ENCODE data around the gene ABLIM1. TPM values are rescaled to one million over a fixed set of nuclear protein-coding genes. Genes with fewer than 3 reads are reported as not detected.

The ABLIM1 gene
- total RNA-seq, 1 experiment from 2014 or later = 34.0 TPM

GRCh38 chr10:114561008-114561523, 97.0 kb downstream of the ABLIM1 start:
- Histone ChIP-seq H3K36me3 (ENCODE audit: insufficient read depth, low read length, poor library complexity, severe bottlenecking) (no peaks in the 10 kb centered on the region), H3K4me3 (ENCODE audit: low read depth, low read length, poor library complexity, severe bottlenecking) (no peak overlapping the region), H3K9me3 (ENCODE audit: low read depth, low read length, poor library complexity, severe bottlenecking) (peaks cover 12% of the 10 kb centered on the region), H3K27ac (ENCODE audit: low read depth, low read length, poor library complexity, severe bottlenecking) (no peak overlapping the region), H3K4me1 (ENCODE audit: insufficient read depth, low read length, poor library complexity, severe bottlenecking) (no peaks in the 10 kb centered on the region), H3K27me3 (replicated peaks; ENCODE audit: insufficient read depth, low read depth, low read length, poor library complexity) (no peaks in the 10 kb centered on the region)
- POLR2A ChIA-PET (ENCODE audit: low non-redundant PET) = no interaction called here
- intact Hi-C loops (cut with micrococcal nuclease; ENCODE audit: unreplicated experiment) = no loop called here
- DNase-seq (ENCODE audit: low spot score) = no peak
- no TSS peak for BruUV-seq (replicated peaks)
- CTCF ChIA-PET = no interaction called here
- TF ChIP-seq, protein P1, sequence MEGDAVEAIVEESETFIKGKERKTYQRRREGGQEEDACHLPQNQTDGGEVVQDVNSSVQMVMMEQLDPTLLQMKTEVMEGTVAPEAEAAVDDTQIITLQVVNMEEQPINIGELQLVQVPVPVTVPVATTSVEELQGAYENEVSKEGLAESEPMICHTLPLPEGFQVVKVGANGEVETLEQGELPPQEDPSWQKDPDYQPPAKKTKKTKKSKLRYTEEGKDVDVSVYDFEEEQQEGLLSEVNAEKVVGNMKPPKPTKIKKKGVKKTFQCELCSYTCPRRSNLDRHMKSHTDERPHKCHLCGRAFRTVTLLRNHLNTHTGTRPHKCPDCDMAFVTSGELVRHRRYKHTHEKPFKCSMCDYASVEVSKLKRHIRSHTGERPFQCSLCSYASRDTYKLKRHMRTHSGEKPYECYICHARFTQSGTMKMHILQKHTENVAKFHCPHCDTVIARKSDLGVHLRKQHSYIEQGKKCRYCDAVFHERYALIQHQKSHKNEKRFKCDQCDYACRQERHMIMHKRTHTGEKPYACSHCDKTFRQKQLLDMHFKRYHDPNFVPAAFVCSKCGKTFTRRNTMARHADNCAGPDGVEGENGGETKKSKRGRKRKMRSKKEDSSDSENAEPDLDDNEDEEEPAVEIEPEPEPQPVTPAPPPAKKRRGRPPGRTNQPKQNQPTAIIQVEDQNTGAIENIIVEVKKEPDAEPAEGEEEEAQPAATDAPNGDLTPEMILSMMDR (conservative IDR thresholded peaks at IDR 0.05; ENCODE audit: low read depth, low read length) = no peak
- no peak for TF ChIP-seq EZH2 (IDR thresholded peaks at IDR 0.05; ENCODE audit: borderline replicate concordance, low read depth, low read length, poor library complexity, severe bottlenecking)

- Histone ChIP-seq H3K27ac (ENCODE audit: low read depth, low read length, poor library complexity, severe bottlenecking) (no peak overlapping the region), H3K27me3 (replicated peaks; ENCODE audit: insufficient read depth, low read depth, low read length, poor library complexity) (no peaks in the 10 kb centered on the region), H3K9me3 (ENCODE audit: low read depth, low read length, poor library complexity, severe bottlenecking) (peaks cover 12% of the 10 kb centered on the region), H3K4me1 (ENCODE audit: insufficient read depth, low read length, poor library complexity, severe bottlenecking) (no peaks in the 10 kb centered on the region), H3K36me3 (ENCODE audit: insufficient read depth, low read length, poor library complexity, severe bottlenecking) (no peaks in the 10 kb centered on the region), H3K4me3 (ENCODE audit: low read depth, low read length, poor library complexity, severe bottlenecking) (no peak overlapping the region)
- BruUV-seq (replicated peaks) = no TSS peak
- no peak for DNase-seq (ENCODE audit: low spot score)
- TF ChIP-seq, protein P1 (conservative IDR thresholded peaks at IDR 0.05; ENCODE audit: low read depth, low read length) = no peak
- no peak for TF ChIP-seq EZH2 (IDR thresholded peaks at IDR 0.05; ENCODE audit: borderline replicate concordance, low read depth, low read length, poor library complexity, severe bottlenecking)
- ChIA-PET CTCF (no interaction called here), POLR2A (ENCODE audit: low non-redundant PET) (no interaction called here)
- intact Hi-C loops (cut with micrococcal nuclease; ENCODE audit: unreplicated experiment) = no loop called here
Measured at GRCh38 chr10:114560144-114560543, 97.9 kb downstream of the ABLIM1 start.

DNA sequence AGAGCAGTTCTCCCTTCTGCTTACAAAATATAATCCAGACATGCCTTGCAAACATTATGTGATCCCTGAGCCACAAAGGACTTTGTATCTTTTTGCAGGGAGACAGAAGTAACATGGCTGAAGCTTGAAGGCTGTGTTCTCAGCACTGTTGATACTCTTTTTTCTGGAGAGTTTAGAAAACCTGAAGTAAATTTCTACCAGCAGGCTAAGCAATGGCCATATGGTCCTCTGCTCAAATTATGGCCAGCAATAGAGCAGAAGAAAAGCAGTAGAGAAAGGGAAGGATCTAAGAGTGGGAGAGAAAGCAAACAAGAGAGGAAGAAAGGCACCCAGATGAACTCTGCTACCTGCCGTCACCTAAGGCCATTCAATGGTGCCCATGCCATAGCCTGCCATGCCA, 98.4 kb downstream of the ABLIM1 start:
- Histone ChIP-seq H3K9me3 (ENCODE audit: low read depth, low read length, poor library complexity, severe bottlenecking) (peaks cover 12% of the 10 kb centered on the region), H3K27me3 (replicated peaks; ENCODE audit: insufficient read depth, low read depth, low read length, poor library complexity) (no peaks in the 10 kb centered on the region), H3K27ac (ENCODE audit: low read depth, low read length, poor library complexity, severe bottlenecking) (no peak overlapping the region), H3K4me3 (ENCODE audit: low read depth, low read length, poor library complexity, severe bottlenecking) (no peak overlapping the region), H3K36me3 (ENCODE audit: insufficient read depth, low read length, poor library complexity, severe bottlenecking) (no peaks in the 10 kb centered on the region), H3K4me1 (ENCODE audit: insufficient read depth, low read length, poor library complexity, severe bottlenecking) (no peaks in the 10 kb centered on the region)
- TF ChIP-seq EZH2 (IDR thresholded peaks at IDR 0.05; ENCODE audit: borderline replicate concordance, low read depth, low read length, poor library complexity, severe bottlenecking) = no peak
- TF ChIP-seq, protein P1 (conservative IDR thresholded peaks at IDR 0.05; ENCODE audit: low read depth, low read length) = no peak
- BruUV-seq (replicated peaks) = no TSS peak
- ChIA-PET CTCF (no interaction called here), POLR2A (ENCODE audit: low non-redundant PET) (no interaction called here)
- DNase-seq (ENCODE audit: low spot score) = no peak
- intact Hi-C loops (cut with micrococcal nuclease; ENCODE audit: unreplicated experiment) = no loop called here
